ENCODE results near the gene OXA1L. TPM values are rescaled to one million over a fixed set of nuclear protein-coding genes. Genes with fewer than 3 reads are reported as not detected.
"Not testable (repeated sequence)": the region's sequence is repeated elsewhere in the genome, so short reads cannot be mapped to it uniquely, and the experiment has no call there.

OXA1L gene
- total RNA-seq, 1 donor = 128 TPM

DNA sequence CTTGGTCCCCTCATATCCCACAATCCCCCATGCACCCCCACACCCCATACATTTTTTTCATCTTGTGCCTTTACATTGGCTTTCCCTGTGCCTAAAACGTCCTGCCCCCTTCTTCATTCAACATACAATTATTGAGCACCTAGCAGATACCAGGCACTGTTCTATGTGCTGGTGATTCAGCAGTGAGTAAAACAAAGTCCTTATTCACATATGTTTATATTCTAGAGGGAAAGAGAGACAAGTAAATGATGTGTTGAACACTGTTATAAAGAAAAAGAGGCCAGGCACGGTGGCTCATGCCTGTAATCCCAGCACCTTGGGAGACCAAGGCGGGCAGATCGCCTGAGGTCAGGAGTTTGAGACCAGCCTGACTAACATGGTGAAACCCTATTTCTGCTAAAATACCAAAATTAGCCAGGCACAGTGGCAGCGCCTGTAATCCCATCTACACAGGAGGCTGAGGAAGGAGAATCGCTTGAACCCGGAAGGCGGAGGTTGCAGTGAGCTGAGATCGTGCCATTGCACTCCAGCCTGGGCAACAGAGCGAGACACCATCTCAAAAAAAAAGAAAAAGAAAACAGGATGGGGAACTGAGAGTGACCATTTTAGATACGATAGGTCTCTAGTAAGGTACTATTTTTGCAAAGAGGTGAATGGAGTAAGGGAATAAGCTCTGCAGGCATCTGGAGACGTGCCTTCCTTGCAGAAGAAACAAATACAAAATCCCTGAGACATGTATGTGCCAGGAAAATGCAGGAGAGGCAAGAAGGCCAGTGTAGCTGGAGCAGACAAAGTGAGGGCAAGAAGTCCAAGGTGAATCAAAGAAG is 36.6 kb downstream of the OXA1L start:
- Histone ChIP-seq H3K4me3 (ENCODE audit: low read length) (no peak overlapping the region), H3K4me1 (ENCODE audit: insufficient read depth, low read length) (peaks cover 71% of the 10 kb centered on the region), H3K27me3 (ENCODE audit: insufficient read depth, low read length) (no peaks in the 10 kb centered on the region), H3K9me3 (ENCODE audit: low read depth, low read length) (no peaks in the 10 kb centered on the region)

DNA sequence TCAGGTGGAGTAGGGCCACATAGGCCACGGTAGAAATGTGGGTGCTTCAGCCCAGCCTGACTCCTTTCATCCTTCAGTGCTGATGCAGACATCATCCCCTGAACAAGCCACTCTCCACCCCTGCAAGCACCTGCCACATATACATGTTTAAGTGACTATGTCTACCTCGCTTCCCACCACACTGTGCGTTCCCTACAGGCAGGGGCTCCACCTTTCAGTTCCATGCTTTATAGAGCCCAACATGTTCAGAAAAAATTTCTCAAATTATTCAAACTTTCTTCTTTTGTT is 37.1 kb downstream of the OXA1L start:
- Histone ChIP-seq H3K9me3 (ENCODE audit: low read depth, low read length) (no peaks in the 10 kb centered on the region), H3K4me1 (ENCODE audit: insufficient read depth, low read length) (peaks cover 71% of the 10 kb centered on the region), H3K27me3 (ENCODE audit: insufficient read depth, low read length) (no peaks in the 10 kb centered on the region), H3K4me3 (ENCODE audit: low read length) (no peak overlapping the region)

DNA sequence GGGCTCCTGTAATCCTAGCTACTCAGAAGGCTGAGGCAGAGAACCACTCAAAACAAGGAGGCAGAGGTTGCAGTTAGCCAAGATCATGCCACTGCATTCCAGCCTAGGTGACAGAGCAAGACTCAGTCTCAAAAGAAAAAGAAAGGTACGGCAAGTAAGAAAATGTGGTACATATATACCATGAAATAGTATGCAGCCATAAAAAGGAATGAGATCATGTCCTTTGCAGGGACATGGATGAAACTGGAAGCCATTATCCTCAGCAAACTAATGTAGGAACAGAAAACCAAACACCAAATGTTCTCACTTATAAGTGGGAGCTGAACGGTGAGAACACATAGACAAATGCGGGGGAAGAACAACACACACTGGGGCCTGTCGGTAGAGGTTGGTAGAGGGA is 38.7 kb downstream of the OXA1L start:
- not testable (repeated sequence) for H3K27me3 ChIP-seq (ENCODE audit: insufficient read depth, low read length); H3K9me3 ChIP-seq (ENCODE audit: low read depth, low read length); H3K4me3 ChIP-seq (ENCODE audit: low read length)
- peaks cover 67% of the 10 kb centered on the region for H3K4me1 ChIP-seq (ENCODE audit: insufficient read depth, low read length)

GRCh38 chr14:22807432-22808087 is 41.1 kb downstream of the OXA1L start:
- Histone ChIP-seq H3K4me1 (ENCODE audit: insufficient read depth, low read length) (peaks cover 62% of the 10 kb centered on the region), H3K27me3 (ENCODE audit: insufficient read depth, low read length) (no peaks in the 10 kb centered on the region), H3K9me3 (ENCODE audit: low read depth, low read length) (no peaks in the 10 kb centered on the region), H3K4me3 (ENCODE audit: low read length) (no peak overlapping the region)

DNA sequence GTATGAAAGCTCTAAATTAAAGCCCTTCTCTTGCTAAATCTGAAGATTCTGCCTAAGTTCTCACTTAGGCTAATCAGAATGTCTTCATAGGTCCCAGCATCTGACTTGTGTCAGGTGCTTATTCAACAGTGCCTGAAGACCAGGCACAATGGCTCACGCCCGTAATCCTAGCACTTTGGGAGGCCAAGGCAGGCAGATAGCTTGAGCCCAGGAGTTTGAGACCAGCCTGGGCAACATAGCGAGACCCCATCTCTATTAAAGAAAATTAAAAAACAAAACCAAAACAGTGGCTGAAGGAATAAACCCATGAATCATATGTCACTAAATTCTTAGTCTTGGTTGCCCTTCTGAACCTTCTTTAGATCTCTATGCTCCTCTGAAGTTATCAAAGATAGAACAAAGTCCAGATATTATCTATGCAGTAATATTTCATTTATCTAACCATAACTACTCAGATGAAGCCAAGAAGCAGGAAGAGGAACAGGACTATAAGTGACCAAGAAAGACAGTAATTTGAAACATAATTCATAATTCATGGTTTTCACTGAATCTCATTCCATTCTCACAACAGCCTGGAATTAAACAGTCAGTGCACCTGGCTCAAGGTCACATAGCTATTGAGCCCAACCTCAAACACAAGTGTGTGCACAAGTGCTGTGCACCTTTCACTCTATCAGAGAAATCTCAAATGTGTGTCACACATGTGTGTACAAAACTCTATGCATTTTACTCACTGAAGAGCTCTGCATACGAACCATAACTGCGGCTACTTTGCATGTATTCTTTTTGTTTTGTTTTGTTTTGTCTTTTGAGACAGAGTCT is 42.1 kb downstream of the OXA1L start:
- H3K4me3 ChIP-seq (ENCODE audit: low read length) = no peak overlapping the region
- no peaks in the 10 kb centered on the region for H3K9me3 ChIP-seq (ENCODE audit: low read depth, low read length)
- H3K4me1 ChIP-seq (ENCODE audit: insufficient read depth, low read length) = peaks cover 61% of the 10 kb centered on the region
- H3K27me3 ChIP-seq (ENCODE audit: insufficient read depth, low read length) = no peaks in the 10 kb centered on the region

GRCh38 chr14:22811722-22812121 is 45.2 kb downstream of the OXA1L start:
- Histone ChIP-seq H3K4me1 (ENCODE audit: insufficient read depth, low read length) (peaks cover 75% of the 10 kb centered on the region), H3K4me3 (ENCODE audit: low read length) (no peak overlapping the region), H3K27me3 (ENCODE audit: insufficient read depth, low read length) (no peaks in the 10 kb centered on the region), H3K9me3 (ENCODE audit: low read depth, low read length) (no peaks in the 10 kb centered on the region)

DNA sequence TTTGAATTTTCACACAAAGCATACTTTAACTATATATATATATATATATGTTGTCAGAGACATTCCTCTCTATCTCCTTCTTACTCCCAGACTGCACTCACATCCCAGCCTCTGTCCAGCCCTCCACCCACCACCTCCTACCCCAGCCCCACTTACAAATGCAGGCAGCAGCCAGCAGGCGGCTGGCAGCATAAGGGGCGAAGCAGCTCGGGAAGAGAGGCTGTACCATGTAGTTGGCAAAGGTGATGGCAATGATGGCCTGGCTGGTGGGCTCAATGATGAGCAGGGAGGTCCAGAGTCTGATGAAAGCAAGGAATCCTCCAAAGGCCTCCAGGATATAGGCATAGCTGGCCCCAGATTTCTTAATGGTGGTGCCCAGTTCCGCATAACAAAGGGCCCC is 46.3 kb downstream of the OXA1L start:
- Histone ChIP-seq H3K4me1 (ENCODE audit: insufficient read depth, low read length) (peaks cover 79% of the 10 kb centered on the region), H3K4me3 (ENCODE audit: low read length) (no peak overlapping the region), H3K9me3 (ENCODE audit: low read depth, low read length) (no peaks in the 10 kb centered on the region), H3K27me3 (ENCODE audit: insufficient read depth, low read length) (no peaks in the 10 kb centered on the region)

- Histone ChIP-seq H3K9me3 (ENCODE audit: low read depth, low read length) (no peaks in the 10 kb centered on the region), H3K27me3 (ENCODE audit: insufficient read depth, low read length) (no peaks in the 10 kb centered on the region), H3K4me3 (ENCODE audit: low read length) (no peak overlapping the region), H3K4me1 (ENCODE audit: insufficient read depth, low read length) (peaks cover 81% of the 10 kb centered on the region)
Observed at GRCh38 chr14:22813145-22813544, 46.7 kb downstream of the OXA1L start.

GRCh38 chr14:22814373-22814772 is 47.9 kb downstream of the OXA1L start:
- Histone ChIP-seq H3K9me3 (ENCODE audit: low read depth, low read length) (no peaks in the 10 kb centered on the region), H3K27me3 (ENCODE audit: insufficient read depth, low read length) (no peaks in the 10 kb centered on the region), H3K4me1 (ENCODE audit: insufficient read depth, low read length) (peaks cover 78% of the 10 kb centered on the region), H3K4me3 (ENCODE audit: low read length) (peak overlapping the region; percentile 33)

GRCh38 chr14:22814941-22815713 is 48.6 kb downstream of the OXA1L start, which contains the start of gene SLC7A7:
SLC7A7 (minus strand) TSS chr14:22815435; CDS start chr14:22813398, 2,037 bp downstream.
- peak within 1 kb of the TSS; percentile 33 for H3K4me3 ChIP-seq (ENCODE audit: low read length)
- H3K4me1 ChIP-seq (ENCODE audit: insufficient read depth, low read length) = peaks cover 80% of the 10 kb centered on the region
- no peaks in the 10 kb centered on the region for H3K27me3 ChIP-seq (ENCODE audit: insufficient read depth, low read length)

DNA sequence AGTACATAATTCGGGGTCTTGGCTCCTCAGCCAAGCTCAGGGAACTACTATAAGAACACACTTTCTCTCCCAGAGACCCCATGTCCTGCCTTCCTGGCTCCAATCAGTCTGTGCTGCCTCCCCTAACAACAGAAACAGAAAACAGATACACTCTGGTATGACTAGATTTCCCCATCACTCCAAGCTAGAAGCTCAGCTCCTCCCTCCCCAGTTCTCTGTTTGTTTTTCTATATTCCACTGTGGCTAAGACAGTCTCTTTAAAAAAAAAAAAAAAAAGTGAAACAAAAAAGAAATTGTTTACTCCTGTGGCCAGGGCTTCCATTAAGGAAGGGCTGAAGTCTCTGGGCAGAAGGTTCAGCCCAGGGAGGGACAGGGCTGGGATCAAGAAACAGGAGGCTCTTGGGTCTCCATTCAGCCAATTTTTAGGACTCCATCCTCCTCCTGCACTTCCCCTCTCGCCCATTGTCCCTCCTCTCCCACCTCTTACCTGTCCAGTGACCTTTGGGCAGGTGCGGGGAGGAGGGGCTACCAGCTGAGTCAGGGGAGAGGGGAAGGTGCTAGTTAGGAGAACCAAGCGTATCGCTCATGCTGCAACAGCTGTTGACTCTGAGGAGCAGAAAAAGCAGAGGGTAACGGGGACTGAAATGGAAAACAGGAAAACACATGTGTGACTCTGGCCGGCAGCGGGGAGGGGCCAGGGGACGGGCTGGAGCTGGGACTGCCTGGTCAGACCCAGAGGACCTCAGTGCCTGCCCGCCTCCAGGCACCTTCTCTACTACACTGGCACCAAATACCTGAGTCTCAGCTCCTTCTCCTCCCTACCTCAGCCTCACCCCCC is 52.9 kb downstream of the OXA1L start:
- no peaks in the 10 kb centered on the region for H3K27me3 ChIP-seq (ENCODE audit: insufficient read depth, low read length)
- no peaks in the 10 kb centered on the region for H3K9me3 ChIP-seq (ENCODE audit: low read depth, low read length)
- peak overlapping the region; percentile 16 for H3K4me3 ChIP-seq (ENCODE audit: low read length)
- H3K4me1 ChIP-seq (ENCODE audit: insufficient read depth, low read length) = peaks cover 71% of the 10 kb centered on the region

More at GRCh38 chr14:22814941-22815713, 48.6 kb downstream of the OXA1L start, which contains the start of gene SLC7A7:
- no peaks in the 10 kb centered on the region for H3K9me3 ChIP-seq (ENCODE audit: low read depth, low read length)

DNA sequence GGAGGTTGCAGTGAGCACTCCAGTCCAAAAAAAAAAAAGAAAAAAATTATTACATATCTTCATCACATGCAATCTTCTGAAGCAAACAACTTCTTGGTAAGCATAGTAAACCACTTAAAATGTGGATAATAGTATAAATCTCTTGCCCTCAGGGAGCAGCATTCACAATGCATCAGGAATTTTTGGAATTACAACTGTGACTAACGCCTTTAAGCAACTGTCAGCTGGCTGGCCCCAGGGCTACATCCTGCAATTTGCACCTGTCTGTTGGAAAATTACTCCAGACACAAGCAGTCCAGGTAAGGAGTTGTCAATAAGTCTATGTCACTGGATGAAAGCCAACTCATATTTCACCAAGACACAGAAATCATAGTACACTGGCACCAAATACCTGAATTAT is 54.2 kb downstream of the OXA1L start:
- no peaks in the 10 kb centered on the region for H3K9me3 ChIP-seq (ENCODE audit: low read depth, low read length)
- peaks cover 65% of the 10 kb centered on the region for H3K4me1 ChIP-seq (ENCODE audit: insufficient read depth, low read length)
- H3K4me3 ChIP-seq (ENCODE audit: low read length) = no peak overlapping the region
- H3K27me3 ChIP-seq (ENCODE audit: insufficient read depth, low read length) = no peaks in the 10 kb centered on the region

GRCh38 chr14:22821193-22822015 is 54.9 kb downstream of the OXA1L start:
- Histone ChIP-seq H3K27me3 (ENCODE audit: insufficient read depth, low read length) (no peaks in the 10 kb centered on the region), H3K4me3 (ENCODE audit: low read length) (no peak overlapping the region), H3K9me3 (ENCODE audit: low read depth, low read length) (no peaks in the 10 kb centered on the region), H3K4me1 (ENCODE audit: insufficient read depth, low read length) (peaks cover 58% of the 10 kb centered on the region)
